Liver (tissue), 3 donors: ENCODE measurements around the gene SPAG16.

Experiments
- JUND ChIP-seq, 2 donors: IDR thresholded peaks; 2 replicates each; pipeline ENCODE4 v1.6.1; 2016; ENCODE audit warnings: antibody characterized with exemption in 2 of 2
- RAD21 ChIP-seq, 2 donors: IDR thresholded peaks; 2 replicates each; pipeline ENCODE4 v1.6.1; 2016; ENCODE audit warnings: antibody characterized with exemption in 2 of 2, mild to moderate bottlenecking in 2 of 2
- SP1 ChIP-seq: IDR thresholded peaks from 2 replicates; pipeline ENCODE4 v1.6.1; 2018; ENCODE audit warnings: antibody characterized with exemption, mild to moderate bottlenecking
- TF ChIP-seq, protein P1 (sequence below): fragments of 150-350 bp; IDR thresholded peaks from 2 replicates; pipeline ENCODE4 v1.5.1; 2017; ENCODE audit warnings: improper control_type of control experiment, low read depth, low read length; ENCODE audit not compliant: missing input control
- TF ChIP-seq, protein P2 (sequence below): IDR thresholded peaks from 2 replicates; pipeline ENCODE4 v1.6.1; 2016; ENCODE audit warnings: antibody characterized with exemption, mild to moderate bottlenecking
- donor health status: healthy.
- donor health status: healthy.

DNA sequence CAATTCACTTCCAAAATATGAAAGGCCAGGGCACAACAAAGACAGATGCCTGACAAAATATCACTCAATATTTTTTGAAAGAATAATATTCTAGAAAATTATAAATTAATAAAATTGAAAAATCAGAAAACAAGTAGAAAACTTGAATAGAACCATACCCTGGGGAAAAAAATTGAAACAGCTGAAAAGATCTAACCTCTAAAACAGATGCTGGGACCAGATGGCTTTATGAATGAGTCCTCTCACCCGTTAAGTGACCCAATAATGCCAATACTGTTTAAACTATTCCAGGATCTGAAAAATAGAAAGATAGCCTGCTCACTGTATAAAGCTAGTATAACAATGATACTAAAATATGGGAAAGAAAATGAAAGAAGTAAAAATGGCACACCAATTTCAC lies 804.3 kb downstream of the SPAG16 start:
- TF ChIP-seq, protein P1, sequence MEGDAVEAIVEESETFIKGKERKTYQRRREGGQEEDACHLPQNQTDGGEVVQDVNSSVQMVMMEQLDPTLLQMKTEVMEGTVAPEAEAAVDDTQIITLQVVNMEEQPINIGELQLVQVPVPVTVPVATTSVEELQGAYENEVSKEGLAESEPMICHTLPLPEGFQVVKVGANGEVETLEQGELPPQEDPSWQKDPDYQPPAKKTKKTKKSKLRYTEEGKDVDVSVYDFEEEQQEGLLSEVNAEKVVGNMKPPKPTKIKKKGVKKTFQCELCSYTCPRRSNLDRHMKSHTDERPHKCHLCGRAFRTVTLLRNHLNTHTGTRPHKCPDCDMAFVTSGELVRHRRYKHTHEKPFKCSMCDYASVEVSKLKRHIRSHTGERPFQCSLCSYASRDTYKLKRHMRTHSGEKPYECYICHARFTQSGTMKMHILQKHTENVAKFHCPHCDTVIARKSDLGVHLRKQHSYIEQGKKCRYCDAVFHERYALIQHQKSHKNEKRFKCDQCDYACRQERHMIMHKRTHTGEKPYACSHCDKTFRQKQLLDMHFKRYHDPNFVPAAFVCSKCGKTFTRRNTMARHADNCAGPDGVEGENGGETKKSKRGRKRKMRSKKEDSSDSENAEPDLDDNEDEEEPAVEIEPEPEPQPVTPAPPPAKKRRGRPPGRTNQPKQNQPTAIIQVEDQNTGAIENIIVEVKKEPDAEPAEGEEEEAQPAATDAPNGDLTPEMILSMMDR, result no peak
- TF ChIP-seq JUND (IDR thresholded peaks at IDR 0.05) (no peak), SP1 (no peak), RAD21 (IDR thresholded peaks at IDR 0.05) (no peak)
- TF ChIP-seq, protein P2, sequence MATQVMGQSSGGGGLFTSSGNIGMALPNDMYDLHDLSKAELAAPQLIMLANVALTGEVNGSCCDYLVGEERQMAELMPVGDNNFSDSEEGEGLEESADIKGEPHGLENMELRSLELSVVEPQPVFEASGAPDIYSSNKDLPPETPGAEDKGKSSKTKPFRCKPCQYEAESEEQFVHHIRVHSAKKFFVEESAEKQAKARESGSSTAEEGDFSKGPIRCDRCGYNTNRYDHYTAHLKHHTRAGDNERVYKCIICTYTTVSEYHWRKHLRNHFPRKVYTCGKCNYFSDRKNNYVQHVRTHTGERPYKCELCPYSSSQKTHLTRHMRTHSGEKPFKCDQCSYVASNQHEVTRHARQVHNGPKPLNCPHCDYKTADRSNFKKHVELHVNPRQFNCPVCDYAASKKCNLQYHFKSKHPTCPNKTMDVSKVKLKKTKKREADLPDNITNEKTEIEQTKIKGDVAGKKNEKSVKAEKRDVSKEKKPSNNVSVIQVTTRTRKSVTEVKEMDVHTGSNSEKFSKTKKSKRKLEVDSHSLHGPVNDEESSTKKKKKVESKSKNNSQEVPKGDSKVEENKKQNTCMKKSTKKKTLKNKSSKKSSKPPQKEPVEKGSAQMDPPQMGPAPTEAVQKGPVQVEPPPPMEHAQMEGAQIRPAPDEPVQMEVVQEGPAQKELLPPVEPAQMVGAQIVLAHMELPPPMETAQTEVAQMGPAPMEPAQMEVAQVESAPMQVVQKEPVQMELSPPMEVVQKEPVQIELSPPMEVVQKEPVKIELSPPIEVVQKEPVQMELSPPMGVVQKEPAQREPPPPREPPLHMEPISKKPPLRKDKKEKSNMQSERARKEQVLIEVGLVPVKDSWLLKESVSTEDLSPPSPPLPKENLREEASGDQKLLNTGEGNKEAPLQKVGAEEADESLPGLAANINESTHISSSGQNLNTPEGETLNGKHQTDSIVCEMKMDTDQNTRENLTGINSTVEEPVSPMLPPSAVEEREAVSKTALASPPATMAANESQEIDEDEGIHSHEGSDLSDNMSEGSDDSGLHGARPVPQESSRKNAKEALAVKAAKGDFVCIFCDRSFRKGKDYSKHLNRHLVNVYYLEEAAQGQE, result no peak
